Activated CD4-positive, CD25-positive, alpha-beta regulatory T cell (primary cell): ENCODE measurements around the gene NTSR2.

Experiments
- DNase-seq, 4 experiments: peaks; one replicate each; lab custom pipeline; 2025; lab: John Stamatoyannopoulos, UW

Gene NTSR2

DNA sequence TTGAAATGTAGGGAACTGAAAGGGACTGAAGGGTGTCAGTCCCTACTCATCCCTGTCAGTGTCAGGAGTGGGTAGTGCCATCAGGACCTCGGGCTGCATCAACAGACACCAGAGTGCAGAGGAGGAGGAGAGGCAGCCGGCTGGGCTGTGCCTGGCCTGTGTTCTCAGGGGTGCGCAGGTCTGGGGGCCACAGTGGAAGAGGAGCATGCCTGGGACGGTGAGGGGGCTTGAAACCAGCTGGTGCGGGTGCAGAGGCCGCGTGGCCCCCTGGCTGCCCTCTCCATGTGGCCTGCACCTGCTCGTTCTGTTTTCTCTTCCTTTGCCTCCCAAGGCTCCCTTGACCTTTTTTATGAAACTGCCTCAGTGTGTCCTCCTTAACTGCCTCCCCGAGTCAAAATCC lies 41.3 kb downstream of the NTSR2 start:
- DNase-seq, result no peak

DNA sequence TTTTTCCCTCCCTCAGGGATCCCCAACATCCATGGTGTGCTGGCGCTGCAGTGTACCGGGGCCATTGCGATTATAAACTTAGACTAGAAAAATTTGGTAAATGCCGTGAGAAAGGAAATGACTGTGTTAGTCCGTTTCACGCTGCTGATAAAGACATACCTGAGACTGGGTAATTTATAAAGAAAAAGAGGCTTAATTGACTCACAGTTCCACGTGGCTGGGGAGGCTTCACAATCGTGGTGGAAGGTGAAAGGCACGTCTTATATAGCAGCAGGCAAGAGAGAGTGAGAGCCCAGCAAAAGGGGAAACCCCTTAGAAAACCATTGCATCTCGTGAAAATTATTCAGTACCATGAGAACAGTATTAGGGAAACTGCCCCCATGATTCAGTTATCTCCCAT lies 44.3 kb downstream of the NTSR2 start:
- DNase-seq, result no peak

DNA sequence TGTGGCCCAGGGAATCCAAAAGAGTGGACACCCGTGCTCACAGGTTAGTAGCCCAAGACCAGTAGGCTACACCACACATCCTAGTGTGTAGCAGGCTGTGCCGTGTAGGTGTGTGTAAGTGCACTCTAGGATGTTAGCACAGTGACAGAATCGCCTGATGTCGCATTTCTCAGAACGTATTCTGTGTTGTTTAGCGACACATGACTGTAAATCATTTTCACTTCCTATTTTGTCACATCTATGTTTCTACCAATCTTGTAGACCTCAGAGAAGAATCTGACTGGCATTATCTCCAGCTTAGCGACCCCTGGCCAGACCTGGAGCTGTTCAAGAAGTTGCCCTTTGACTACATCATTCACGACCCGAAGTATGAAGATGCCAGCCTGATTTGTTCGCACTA lies 45.1 kb downstream of the NTSR2 start:
- DNase-seq, result no peak

DNA sequence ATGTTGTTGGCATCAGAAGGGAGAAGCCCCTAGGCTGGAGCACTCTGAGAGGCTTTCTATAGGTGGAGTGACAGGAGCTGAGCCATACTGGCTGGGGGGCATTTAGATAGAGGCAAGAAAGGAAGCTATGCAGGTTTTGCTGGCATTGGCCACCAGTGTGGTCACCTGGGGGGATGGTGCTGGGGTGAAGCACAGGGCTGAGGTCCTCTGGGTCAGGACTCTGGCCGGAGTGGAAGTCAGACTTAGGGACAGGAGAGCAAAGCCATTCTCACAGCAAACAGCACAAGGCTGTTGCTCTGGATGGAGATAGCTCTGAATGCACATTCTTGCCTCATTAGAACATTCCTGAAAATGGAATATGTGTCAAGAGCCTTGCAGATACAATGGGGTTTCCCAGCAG lies 47.4 kb downstream of the NTSR2 start:
- no peak for DNase-seq

DNA sequence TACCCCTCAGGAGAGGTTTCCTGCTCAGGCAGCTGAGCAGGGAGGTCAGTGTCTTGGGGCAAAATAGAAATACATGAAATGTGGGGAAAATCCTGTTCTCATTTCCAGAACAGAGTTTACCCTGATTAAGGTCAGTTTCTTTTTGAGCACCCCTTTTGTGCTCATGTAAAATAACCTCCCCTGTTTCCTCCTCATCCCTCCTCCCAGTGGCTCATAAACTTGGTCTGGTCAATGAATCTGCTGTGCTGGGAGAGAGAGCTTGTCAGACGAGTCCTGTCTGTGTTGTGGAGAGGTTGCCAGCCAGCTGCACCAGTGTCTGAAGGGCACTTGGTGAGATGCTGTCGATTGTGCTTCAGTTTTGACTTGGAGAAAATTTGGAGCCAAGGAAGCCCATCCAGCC lies 48.6 kb downstream of the NTSR2 start:
- DNase-seq, result no peak

DNA sequence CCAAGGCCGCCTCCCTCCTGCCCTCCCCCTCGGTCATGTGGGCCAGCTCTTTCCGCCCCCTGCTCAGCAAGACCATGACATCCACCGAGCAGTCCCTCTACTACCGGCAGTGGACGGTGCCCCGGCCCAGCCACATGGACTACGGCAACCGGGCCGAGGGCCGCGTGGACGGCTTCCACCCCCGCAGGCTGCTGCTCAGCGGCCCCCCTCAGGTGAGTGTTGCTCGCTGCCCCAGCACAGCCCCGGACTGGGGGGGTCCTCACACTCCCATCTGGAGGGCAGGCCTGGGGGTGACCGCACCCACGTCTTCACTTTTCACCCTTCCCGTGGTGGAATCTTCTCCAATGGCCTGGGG lies 51.3 kb downstream of the NTSR2 start:
- no peak for DNase-seq

DNA sequence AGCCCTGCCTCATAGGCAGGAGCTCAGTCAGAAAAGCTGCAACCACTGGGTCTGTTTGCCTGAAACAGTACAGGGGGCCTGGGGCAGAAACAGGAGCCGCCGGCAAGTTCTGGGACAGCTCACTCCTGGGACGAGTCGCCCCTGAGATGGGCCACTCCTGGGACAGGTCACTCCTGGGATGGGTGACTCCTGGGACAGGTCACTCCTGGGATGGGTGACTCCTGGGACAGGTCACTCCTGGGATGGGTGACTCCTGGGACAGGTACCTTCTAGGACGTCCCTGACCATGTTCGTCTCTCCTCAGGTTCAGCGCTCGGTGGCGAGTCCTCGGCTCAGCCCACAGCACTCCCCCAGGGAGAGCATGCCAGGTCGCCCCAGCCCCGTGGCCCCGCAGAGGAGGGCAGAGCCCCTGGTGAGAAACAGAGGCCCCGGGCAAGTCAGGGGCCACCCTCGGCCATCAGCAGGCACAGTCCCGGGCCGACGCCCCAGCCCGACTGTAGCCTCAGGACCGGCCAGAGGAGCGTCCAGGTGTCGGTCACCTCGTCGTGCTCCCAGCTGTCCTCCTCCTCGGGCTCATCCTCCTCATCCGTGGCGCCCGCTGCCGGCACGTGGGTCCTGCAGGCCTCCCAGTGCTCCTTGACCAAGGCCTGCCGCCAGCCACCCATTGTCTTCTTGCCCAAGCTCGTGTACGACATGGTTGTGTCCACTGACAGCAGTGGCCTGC lies 51.8 kb downstream of the NTSR2 start:
- DNase-seq, result no peak

DNA sequence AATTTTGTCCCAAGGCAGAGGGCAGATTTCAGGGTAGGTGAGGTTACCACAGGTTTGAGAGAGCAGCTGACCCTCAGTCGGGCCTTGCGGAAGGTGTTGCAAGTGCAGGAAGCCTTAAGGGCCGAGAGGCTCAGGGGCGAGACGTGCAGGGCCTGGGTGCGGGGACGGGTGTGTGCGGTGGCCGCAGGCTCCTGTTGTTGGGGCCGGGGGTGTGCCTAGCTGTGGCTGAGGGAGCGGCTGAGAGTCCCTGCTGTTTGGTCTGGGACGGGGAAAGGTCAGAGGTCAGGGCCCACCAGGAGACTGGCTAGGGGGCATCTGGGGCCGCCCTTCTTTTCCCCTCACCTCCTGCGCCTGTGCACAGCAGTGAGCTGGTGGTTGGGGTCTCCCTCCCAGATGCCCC lies 52.5 kb downstream of the NTSR2 start:
- no peak for DNase-seq

DNA sequence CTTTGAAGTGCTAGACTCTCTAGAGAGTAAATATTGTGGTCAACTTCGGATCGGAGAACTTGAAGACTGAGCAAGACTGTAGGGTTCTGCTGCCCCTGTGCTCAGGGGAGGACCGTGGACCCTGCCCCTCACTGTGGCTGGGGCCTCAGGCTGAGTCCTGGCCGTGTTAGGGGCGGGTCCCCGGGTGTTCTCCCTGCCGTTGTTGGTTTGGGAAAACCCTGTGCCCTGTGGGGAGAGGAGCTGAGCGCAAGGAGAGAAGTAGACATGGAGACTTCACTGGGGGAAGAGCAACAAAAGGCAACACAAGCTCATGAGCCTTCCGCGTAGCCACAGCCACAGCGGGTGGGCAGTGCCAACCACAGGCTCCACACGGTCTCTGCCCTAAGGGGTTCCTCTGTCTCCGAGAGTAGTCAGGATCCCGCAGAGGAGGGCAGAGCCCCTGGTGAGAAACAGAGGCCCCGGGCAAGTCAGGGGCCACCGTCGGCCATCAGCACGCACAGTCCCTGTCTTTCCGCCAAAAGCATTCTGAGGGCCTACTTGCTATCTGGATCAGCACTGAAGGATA lies 53.1 kb downstream of the NTSR2 start:
- DNase-seq, result no peak

DNA sequence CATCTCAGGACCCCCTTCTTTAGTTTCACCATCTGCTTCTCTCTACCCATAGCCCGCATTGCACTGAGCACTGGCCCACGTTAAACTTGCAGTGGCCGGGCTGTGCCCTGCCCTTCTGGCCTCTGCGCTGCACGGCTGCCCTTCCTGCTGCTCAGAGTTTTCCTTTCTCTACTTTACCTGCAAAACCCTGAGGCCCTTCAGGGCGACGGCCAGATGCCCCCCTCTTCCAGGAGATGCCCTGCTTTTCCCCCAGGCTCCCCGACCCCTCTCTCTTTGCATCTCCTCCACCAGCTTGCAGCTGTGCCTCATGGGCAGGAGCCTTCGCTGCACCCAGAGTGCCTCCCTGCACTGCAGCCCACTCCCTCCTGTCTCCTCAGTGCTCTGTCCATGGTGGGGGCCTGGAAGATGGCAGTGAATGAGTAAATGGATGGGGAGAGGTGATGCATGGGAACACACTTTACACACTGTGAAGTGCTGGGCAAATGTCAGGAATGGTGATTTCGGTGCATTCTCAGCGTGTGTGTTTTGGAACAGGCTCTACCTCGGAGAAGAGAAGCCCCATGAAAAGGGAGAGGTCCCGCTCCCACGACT lies 53.8 kb downstream of the NTSR2 start:
- DNase-seq, result no peak

DNA sequence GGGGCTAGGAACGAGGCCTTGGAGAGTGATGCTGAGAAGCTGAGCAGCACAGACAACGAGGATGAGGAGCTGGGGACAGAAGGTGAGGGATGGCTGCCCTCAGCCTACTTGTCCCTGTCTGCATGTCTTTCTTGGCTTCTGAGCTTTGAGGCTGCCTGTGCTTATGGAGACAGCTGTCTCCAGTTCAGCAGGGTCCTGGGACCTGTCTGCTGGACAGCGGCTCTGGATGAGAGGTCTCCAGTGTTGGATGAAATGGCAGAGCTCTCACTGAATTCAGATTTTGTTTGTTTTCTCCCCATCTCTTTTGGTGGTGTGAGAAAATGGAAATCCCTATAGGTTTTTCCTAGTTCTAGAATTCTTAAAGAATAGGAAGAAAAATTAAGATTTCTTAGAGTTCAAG lies 54.8 kb downstream of the NTSR2 start:
- no peak for DNase-seq

DNA sequence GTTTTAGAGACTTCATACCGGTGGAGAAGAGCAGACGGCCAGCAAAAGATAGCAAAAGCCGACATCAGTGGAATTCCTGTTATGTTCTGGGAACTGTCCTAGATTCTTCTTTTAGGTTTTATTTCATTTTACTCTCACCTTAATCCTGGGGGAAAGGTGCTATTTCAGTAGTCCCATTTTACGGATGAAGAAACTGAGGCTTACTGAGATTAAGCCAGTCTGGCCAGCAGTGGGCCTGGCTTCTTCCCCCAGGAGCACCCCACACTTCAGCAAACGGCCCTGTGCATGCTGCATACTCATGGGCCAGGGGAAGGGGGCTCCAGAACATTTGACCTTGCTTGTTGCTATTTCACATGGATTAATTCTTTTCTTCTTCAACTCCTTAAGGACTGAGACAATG lies 56.7 kb downstream of the NTSR2 start:
- DNase-seq, result no peak

DNA sequence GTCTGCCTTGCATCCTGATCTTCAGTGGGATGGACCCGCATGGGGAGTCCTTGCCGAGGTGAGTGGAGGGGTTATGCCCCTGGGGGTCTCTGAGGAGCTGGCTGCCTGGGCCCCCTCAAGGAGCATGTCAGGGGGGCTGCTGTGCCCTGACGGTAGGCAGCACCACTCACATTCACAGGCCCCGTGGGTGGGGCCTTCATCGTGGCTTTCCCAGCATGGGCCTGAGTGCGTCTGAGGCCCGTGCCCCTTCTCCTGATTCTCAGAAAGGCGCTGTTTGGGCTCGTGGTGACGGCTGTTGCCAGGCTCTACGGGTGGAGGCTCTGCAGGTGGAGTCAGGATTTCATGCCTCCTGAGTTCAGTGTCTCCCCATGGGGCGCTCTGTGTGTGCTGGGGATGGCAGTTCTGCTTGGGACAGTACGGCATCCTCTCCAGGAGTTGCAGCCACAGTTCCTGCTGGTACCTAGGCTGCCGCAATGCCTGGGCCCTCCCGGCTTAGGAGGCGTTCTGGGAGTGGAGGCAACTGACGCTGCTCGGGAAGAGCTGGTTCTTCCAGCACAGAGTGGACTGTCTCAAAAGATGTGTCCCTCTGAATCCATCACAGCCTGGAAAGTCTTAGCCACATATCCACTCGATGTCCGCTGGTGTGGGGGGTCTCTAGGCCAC lies 57.3 kb downstream of the NTSR2 start:
- DNase-seq, result no peak

DNA sequence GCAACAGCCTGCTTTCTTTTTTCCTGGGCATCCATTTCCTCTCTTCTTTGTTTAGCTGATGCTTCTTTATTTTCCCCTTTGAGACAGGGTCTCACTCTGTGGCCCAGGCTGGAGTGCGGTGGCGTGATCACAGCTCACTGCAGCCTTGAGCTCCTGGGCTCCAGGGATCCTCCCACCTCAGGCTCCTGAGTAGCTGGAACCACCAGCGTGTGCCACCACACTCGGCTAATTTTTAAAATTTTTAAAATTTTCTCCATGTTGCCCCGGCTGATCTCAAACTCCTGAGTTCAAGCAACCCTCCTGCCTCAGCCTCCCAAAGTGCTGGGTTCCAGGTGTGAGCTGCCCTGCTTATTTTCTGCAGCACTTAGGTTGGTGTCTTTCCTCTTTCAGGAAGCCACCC lies 58.7 kb downstream of the NTSR2 start:
- no peak for DNase-seq

DNA sequence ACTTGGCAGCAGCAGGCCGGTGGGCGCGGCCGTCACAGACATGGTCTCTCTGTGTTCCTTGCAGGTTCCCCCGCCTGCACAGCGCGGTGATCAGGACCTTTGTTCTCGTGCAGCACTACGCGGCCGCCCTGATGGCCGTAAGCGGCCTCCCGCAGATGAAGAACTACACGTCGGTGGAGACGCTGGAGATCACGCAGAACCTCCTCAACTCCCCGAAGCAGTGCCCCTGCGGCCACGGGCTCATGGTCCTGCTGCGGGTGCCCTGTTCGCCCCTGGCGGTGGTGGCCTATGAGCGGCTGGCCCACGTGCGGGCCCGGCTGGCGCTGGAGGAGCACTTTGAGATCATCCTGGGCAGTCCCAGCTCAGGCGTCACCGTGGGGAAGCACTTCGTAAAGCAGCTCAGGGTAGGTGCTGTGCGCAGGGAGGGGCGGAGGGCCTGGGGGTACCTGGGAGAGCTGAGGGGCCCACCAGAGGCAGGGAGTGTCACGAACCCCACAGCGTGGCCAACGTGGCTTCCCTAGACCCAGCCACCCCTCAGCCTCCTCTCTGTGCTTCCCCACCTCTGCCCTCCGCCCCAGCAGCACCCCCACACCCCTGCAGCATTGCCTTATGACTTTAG lies 59.3 kb downstream of the NTSR2 start:
- no peak for DNase-seq
